NCI-H2196 treated with DMSO at 0.1 percent for 48 hours (cell line): ENCODE results near the gene AGR3.

Experiments
- DNase-seq: peaks from one replicate; lab custom pipeline; 2025; ENCODE audit not compliant: unreplicated experiment; lab: John Stamatoyannopoulos, UW

The AGR3 gene

GRCh38 chr7:16881844-16882243, at the start of gene AGR3:
TSS of gene AGR3 (minus strand) at chr7:16881983. CDS start at chr7:16878618, 3,365 bp downstream.
- no peak for DNase-seq

DNA sequence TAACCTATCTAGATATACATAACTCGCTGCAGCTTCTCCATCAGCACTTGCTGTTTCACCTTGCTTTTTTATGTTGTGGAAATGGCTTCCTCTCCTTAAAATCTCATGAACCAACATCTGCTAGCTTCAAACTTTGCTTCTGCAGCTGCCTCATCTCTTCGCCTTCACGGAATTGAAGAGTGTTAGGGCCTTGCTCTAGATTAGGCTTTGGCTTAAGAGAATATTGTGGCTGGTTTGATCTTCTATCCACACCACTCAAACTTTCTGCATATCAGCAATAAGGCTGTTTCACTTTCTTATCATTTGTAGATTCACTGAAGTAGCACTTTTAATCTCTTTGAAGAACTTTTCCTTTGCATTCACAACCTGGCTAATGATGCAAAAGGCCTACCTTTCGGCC, 49.2 kb upstream of the AGR3 start:
- DNase-seq, result no peak

GRCh38 chr7:16929146-16929762, 47.5 kb upstream of the AGR3 start:
- no peak for DNase-seq

- DNase-seq, result no peak
Measured at GRCh38 chr7:16926861-16927260, 45.1 kb upstream of the AGR3 start.

- DNase-seq, result no peak
Measured at GRCh38 chr7:16926283-16926682, 44.5 kb upstream of the AGR3 start.

GRCh38 chr7:16925609-16926008, 43.8 kb upstream of the AGR3 start:
- DNase-seq, result no peak

DNA sequence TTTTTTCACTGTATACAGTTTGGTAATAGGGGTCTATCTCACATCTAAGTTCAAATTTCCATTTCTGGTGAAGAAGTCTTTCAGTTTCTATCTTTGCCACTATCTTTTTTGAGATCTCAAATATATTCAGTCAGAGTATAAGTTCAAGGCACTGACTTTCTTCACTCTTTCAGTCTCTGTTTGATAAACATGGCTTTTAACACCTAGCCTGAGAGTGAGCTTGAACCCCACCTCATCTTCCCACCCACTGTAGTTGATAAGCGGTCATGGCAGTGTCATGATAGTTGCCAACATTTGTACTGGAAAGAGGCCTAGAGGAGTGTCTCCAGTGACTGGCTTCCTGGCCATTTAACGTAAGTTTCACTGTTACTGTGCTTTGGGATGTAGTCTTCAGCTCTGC, 41.2 kb upstream of the AGR3 start:
- DNase-seq, result no peak

- DNase-seq, result no peak
Measured at GRCh38 chr7:16921644-16922257, 40.0 kb upstream of the AGR3 start.

DNA sequence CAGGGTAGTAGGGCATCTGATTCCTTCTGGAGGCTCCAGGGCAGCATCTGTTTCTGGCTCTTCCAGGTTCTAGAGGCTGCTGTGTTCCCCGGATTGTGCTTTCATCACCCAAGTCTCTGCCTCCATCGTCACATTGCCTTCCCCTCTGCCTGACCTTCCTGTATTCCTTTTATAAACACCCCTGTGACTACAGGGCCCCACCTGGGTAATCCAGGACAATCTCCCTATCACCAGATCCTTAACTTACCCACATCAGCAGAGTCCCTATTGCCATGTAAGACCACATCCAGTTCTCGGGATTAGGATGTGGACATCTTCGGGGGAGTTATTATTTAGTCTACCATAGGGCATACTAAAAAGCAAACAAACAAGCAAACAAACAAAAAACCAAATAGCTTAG, 39.4 kb upstream of the AGR3 start:
- DNase-seq, result no peak

DNA sequence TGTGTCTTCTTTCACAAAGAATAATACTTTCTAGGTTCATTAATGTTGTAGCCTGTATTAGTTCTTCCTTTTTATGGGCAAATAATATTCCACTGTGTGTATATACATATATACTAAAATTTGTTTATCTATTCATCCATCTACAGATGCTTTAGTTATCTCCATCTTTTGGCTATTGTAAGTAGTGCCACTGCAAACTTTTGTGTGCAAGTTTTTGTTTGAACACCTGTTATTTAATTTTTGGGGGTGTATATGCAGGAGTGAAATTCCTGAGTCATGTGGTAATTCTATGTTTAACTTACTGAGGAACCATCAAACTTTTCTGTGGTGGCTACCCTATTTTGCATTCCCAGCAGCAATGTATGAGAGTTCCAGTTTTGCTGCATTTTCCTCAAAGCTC, 37.7 kb upstream of the AGR3 start:
- no peak for DNase-seq

- DNase-seq, result no peak
Measured at GRCh38 chr7:16918288-16918895, 36.6 kb upstream of the AGR3 start.

DNA sequence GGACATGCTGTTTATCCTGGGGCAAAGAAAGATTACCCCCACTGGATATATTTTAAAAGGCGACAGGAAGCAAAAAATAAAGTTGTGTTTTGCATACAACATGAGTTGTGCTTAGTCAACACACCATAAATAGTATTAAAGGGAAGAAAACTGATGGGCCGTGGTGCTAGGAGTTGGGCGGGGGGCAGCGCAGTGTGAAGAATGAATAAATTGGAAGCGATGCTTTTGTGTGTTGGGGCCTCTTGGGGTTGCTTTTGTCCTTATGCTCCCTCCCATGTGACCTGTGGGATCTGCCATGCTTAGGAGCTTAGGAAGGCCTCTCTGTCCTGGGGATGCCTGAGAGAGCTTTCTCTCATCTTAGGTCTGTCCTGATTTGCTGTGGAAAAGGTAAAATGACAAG, 35.0 kb upstream of the AGR3 start:
- no peak for DNase-seq

GRCh38 chr7:16916105-16916639, 34.4 kb upstream of the AGR3 start:
- no peak for DNase-seq

DNA sequence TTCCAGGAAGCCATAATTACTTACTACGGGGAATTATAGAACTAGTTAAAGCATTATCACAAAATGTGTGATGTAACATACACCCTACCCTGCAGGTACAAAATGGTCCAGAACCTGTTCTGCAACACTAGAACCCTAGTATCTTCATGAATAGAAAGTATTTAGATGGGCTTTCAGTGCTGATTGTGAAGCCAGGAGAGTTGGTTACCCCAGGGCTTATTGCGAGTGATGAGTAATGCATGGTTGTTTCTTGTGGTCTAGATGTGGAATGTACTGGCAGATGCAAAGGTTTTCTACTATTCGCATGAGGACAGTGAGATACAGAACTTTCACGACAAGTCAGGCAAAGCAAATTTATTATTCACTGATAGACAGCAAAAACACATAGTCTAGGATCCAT, 33.6 kb upstream of the AGR3 start:
- no peak for DNase-seq

GRCh38 chr7:16914771-16915170, 33.0 kb upstream of the AGR3 start:
- DNase-seq, result no peak

DNA sequence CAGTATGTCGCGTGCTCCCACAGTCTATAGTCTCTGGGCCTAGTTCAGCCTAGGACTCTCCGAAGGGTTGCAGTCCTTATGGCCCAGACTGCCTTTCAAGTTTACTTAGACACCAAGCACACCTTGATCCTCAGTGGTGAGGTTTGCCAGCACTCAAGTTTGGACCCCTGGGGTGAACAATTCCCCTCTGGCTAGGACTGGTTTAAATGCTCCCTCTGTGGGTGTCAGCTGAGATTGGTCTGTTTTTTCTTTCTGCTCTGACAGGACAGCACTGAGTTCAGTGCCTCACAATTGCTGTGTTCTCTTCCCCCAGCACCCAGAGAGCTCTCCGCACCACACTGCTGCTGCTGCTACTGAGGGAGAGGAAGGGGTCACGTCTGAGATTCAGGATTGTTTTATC, 31.9 kb upstream of the AGR3 start:
- DNase-seq, result no peak

GRCh38 chr7:16912540-16912939, 30.8 kb upstream of the AGR3 start:
- no peak for DNase-seq

GRCh38 chr7:16908561-16908960, 26.8 kb upstream of the AGR3 start:
- no peak for DNase-seq

DNA sequence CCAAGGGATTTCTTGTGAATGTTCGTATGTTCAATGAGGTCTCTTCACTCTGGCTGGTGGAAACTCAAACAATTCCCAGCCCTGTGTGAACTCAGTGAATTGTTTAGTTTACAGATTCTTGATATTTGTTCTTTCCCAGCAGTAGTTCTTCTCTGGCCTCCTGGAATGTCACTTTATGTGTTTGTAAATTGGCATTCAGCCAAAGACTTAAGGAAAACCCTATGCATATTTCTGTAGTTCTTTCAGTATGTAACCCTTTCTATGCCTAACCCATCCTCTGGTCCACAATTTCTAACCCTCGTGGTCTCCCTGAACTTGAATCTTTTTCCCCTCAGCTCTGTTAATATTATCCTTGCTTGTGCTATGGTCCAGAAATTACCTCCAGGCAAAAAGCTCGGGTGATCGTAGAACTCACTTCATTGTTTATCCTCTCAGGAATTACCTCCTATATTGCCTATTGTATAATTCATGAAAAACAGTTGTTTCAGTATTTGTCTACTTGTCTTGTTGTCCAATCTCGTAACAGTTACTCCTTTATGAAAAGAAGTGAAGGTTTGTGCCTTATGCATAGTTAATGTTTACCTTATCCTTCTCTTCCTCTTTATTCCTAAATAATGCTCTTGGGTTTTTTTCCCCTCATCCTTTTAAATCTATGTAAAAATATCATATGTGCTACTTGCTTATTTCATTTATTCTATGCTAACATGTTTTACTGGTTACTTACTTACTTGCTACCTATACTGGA, 23.7 kb upstream of the AGR3 start:
- DNase-seq, result no peak

- DNase-seq, result no peak
Measured at GRCh38 chr7:16904076-16904475, 22.3 kb upstream of the AGR3 start.

GRCh38 chr7:16900209-16900768, 18.5 kb upstream of the AGR3 start:
- no peak for DNase-seq
